ENCODE results near the gene TAS2R50.

The TAS2R50 gene

DNA sequence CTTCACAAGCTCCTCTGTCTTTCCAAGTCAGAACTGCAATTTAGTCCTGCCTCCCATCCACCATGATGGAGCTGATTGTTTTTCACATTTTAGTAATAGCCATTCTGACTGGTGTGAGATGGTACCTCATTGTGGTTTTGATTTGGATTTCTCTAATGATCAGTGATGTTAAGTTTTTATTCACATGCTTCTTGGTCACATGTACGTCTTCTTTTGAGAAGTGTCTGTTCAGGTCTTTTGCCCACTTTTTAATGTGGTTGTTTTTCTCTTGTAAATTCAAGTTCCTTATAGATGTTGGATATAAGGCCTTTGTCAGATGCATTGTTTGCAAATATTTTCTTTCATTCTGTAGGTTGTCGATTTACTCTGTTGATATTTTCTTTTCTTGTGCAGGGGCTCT is 43.5 kb downstream of the TAS2R50 start:
- no peaks in the 10 kb centered on the region for H3K4me1 ChIP-seq
- no peaks in the 10 kb centered on the region for H3K27me3 ChIP-seq
- H3K4me3 ChIP-seq (ENCODE audit: low read depth, low read length), result no peak overlapping the region
- no peak for DNase-seq
- no peaks in the 10 kb centered on the region for H3K36me3 ChIP-seq
- H3K9me3 ChIP-seq, result no peaks in the 10 kb centered on the region
- TF ChIP-seq, protein P1, sequence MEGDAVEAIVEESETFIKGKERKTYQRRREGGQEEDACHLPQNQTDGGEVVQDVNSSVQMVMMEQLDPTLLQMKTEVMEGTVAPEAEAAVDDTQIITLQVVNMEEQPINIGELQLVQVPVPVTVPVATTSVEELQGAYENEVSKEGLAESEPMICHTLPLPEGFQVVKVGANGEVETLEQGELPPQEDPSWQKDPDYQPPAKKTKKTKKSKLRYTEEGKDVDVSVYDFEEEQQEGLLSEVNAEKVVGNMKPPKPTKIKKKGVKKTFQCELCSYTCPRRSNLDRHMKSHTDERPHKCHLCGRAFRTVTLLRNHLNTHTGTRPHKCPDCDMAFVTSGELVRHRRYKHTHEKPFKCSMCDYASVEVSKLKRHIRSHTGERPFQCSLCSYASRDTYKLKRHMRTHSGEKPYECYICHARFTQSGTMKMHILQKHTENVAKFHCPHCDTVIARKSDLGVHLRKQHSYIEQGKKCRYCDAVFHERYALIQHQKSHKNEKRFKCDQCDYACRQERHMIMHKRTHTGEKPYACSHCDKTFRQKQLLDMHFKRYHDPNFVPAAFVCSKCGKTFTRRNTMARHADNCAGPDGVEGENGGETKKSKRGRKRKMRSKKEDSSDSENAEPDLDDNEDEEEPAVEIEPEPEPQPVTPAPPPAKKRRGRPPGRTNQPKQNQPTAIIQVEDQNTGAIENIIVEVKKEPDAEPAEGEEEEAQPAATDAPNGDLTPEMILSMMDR (IDR thresholded peaks at IDR 0.05; ENCODE audit: low read depth, low read length), result no peak

DNA sequence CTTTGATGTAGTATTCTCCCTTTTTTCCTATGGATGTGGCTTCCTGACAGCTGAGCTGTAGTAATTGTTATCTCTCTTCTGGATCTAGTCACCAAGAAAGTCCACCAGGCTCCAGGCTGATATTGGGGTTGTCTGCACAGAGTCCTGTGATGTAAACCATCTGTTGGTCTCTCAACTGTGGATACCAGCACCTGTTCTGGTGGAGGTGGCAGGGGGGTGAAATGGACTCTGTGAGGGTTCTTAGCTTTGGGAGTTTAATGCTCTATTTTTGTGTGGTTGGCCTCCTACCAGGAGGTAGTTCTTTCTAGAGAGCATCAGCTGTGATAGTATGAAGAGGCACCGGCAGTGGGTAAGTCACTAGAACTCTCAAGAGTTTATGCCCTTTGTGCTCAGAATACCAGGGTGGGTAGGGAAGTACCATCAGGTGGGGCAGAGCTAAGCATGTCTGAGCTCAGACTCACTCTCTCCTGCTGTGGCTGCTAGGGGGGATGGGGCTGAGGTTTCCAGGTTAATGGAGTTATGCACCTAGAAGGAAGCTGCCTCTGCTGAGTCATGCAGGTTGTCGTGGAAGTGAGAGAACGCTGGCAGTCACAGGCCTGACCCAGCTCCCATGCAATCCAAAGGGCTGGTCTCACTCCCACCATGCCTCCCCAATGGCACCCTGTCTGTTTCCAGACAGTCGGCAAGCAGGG is 44.6 kb downstream of the TAS2R50 start:
- Histone ChIP-seq H3K9me3 (no peaks in the 10 kb centered on the region), H3K4me3 (ENCODE audit: low read depth, low read length) (no peak overlapping the region), H3K27me3 (no peaks in the 10 kb centered on the region), H3K4me1 (no peaks in the 10 kb centered on the region), H3K36me3 (no peaks in the 10 kb centered on the region)
- DNase-seq, result peak; percentile 9
- TF ChIP-seq, protein P1 (IDR thresholded peaks at IDR 0.05; ENCODE audit: low read depth, low read length), result no peak

DNA sequence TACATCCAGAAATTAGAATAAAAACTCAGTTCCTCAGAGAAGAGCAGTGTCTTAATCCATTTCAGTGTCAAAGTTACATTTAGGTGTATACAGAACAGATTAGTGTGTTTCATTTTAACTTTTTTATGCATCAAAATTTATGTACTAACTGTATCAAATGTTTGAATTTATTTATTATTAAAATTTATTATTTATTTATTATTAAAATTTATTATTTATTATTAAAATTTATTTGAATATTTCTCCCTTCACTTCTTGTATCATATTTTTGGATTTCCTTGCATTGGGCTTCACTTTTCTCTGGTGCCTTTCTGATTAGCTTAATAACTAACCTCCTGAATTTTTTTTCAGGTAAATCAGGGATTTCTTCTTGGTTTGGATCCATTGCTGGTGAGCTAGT is 45.3 kb downstream of the TAS2R50 start:
- Histone ChIP-seq H3K27me3 (no peaks in the 10 kb centered on the region), H3K4me1 (no peaks in the 10 kb centered on the region), H3K36me3 (no peaks in the 10 kb centered on the region), H3K9me3 (no peaks in the 10 kb centered on the region), H3K4me3 (ENCODE audit: low read depth, low read length) (no peak overlapping the region)
- DNase-seq, result no peak
- TF ChIP-seq, protein P1 (IDR thresholded peaks at IDR 0.05; ENCODE audit: low read depth, low read length), result no peak

DNA sequence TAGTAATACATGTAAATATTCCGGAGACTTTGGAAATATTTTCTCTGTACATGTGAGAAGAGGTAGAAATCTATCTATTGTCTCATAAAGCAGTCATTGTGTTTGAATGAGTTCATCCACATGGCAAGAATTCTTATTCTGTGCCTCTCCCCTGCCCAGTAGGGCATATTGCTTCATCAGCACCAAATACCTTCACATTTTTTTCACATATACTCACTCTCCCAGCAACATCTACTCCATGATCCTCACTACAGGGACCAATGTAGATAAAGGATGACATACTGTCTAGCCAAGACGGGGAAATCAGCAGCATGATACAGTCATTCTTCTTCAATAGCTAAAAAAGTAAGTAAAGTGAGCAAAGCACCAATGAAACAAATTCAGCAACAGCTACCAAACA is 46.3 kb downstream of the TAS2R50 start:
- no peaks in the 10 kb centered on the region for H3K36me3 ChIP-seq
- H3K4me1 ChIP-seq, result no peaks in the 10 kb centered on the region
- H3K27me3 ChIP-seq, result no peaks in the 10 kb centered on the region
- TF ChIP-seq, protein P1 (IDR thresholded peaks at IDR 0.05; ENCODE audit: low read depth, low read length), result no peak
- DNase-seq, result no peak
- no peak overlapping the region for H3K4me3 ChIP-seq (ENCODE audit: low read depth, low read length)
- H3K9me3 ChIP-seq, result no peaks in the 10 kb centered on the region

DNA sequence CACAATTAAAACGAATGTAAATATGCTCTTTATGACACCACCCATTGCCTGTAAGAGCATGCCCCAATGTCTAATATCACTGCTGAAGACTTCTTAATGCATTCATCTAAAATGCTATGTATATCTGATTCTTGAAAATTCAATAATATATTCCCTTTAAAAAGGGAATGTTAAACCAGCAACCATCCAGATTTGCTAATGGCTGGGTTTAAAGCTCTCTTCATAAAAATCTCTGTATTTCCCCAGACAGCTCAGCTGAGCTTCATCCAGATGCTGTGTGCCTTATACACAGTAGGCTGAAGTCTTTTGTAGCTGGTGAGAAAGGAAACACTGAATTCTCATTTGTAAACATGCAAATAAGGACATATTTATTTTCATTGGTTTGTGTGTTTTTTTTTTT is 47.5 kb downstream of the TAS2R50 start, which contains the start of gene TAS2R14:
Gene TAS2R14, minus strand, starts transcription at position 101 of the 400 bp plus-strand sequence. Its CDS starts 56 bp downstream, at position 45.
- Histone ChIP-seq H3K27me3 (no peaks in the 10 kb centered on the region), H3K4me1 (no peaks in the 10 kb centered on the region), H3K4me3 (ENCODE audit: low read depth, low read length) (no peak within 1 kb of the TSS), H3K9me3 (no peaks in the 10 kb centered on the region), H3K36me3 (no peaks in the 10 kb centered on the region)
- no peak for DNase-seq
- TF ChIP-seq, protein P1 (IDR thresholded peaks at IDR 0.05; ENCODE audit: low read depth, low read length), result no peak

DNA sequence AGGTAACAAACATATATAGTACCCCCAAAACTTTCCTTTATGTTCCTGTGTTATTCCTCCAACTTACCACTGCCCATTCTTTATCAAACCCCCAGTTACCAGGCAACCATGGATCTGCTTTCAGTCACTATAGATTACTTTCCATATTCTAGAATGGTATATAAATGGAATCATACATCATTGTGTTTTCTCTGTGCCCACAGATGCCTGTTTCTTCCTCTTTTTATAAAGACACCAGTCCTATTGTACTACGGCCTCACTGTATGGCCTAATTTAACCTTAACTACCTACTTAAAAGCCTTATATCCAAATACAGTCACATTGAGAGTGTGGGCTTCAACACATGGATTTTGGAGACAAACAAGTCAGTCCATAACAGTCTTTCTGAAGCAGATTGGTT is 50.2 kb downstream of the TAS2R50 start:
- Histone ChIP-seq H3K9me3 (no peaks in the 10 kb centered on the region), H3K4me1 (no peaks in the 10 kb centered on the region), H3K36me3 (no peaks in the 10 kb centered on the region), H3K4me3 (ENCODE audit: low read depth, low read length) (no peak overlapping the region), H3K27me3 (no peaks in the 10 kb centered on the region)
- no peak for DNase-seq
- TF ChIP-seq, protein P1 (IDR thresholded peaks at IDR 0.05; ENCODE audit: low read depth, low read length), result no peak

Data from BE2C (cell line).